Natural killer cell (primary cell): Measurements from ENCODE around the gene TICAM2. TPM values are rescaled to one million over a fixed set of nuclear protein-coding genes. Genes with fewer than 3 reads are reported as not detected.

Source experiments
- ATAC-seq, 3 donors: fragments of 150-1000 bp in 2 of 3; fragments of 200-7000 bp in 1 of 3; cut with Tn5 transposase; 1 replicate in 1 of 3; 2 replicates in 2 of 3; pipeline ENCODE4 v1.10.0; 2021; ENCODE audit warnings: mild to moderate bottlenecking in 2 of 3, moderate library complexity in 2 of 3
- DNase-seq, 2 donors: peaks; one replicate each; pipeline versions ENCODE4 v3.0.0 to v3.0.0-alpha.2; 2013 to 2021; ENCODE audit warnings: mixed read lengths in 1 of 2
- H3K27ac ChIP-seq: one replicate; pipeline ENCODE4 v1.5.1; 2013; ENCODE audit warnings: mild to moderate bottlenecking, low read length
- H3K27me3 ChIP-seq: one replicate; pipeline ENCODE4 v1.6.1; 2013; ENCODE audit warnings: low read length; ENCODE audit not compliant: control insufficient read depth, insufficient read depth
- H3K36me3 ChIP-seq: one replicate; pipeline ENCODE4 v1.6.1; 2013; ENCODE audit warnings: low read length; ENCODE audit not compliant: control insufficient read depth, insufficient read depth
- H3K4me1 ChIP-seq: one replicate; pipeline ENCODE4 v1.6.1; 2013; ENCODE audit warnings: low read length; ENCODE audit not compliant: control insufficient read depth, insufficient read depth
- H3K4me3 ChIP-seq: one replicate; pipeline ENCODE4 v1.5.1; 2013; ENCODE audit warnings: low read length
- H3K9me3 ChIP-seq: one replicate; pipeline ENCODE4 v1.6.1; 2013; ENCODE audit warnings: low read length; ENCODE audit not compliant: control insufficient read depth, insufficient read depth
- H3K27ac Mint-ChIP-seq, 2 donors: one replicate each; pipeline ENCODE4 v1.8.0; 2022; ENCODE audit warnings: mild to moderate bottlenecking in 2 of 2, mixed read lengths in 2 of 2, moderate library complexity in 1 of 2
- H3K27me3 Mint-ChIP-seq, 2 donors: one replicate each; pipeline ENCODE4 v1.8.0; 2022; ENCODE audit warnings: low read depth in 2 of 2, mixed read lengths in 2 of 2
- H3K36me3 Mint-ChIP-seq: one replicate; pipeline ENCODE4 v1.8.0; 2022; ENCODE audit warnings: mixed read lengths
- H3K4me1 Mint-ChIP-seq, 2 donors: one replicate each; pipeline ENCODE4 v1.8.0; 2022; ENCODE audit warnings: mixed read lengths in 2 of 2
- H3K4me3 Mint-ChIP-seq: one replicate; pipeline ENCODE4 v1.8.0; 2022; ENCODE audit warnings: mild to moderate bottlenecking, moderate library complexity, mixed read lengths
- H3K9me3 Mint-ChIP-seq, 2 donors: one replicate each; pipeline ENCODE4 v1.8.0; 2022; ENCODE audit warnings: mixed read lengths in 2 of 2
- CTCF ChIP-seq: fragments of 200-600 bp; IDR thresholded peaks from one replicate; pipeline ENCODE4 v1.8.0; 2022; ENCODE audit warnings: antibody characterized with exemption
- WGBS: methylation state at CpG from one replicate; pipeline ENCODE4 v1.1.7; 2013; ENCODE audit warnings: missing lambda C conversion rate; ENCODE audit not compliant: insufficient coverage; 5-methylcytosine and 5-hydroxymethylcytosine counted together
- intact Hi-C: fragments of 100-400 bp; cut with micrococcal nuclease; formaldehyde crosslinking; loops from one replicate; pipeline ENCODE4 v1.14.2; 2022
- total RNA-seq, 4 donors: library from RNA; stranded (reverse); fragments of 120-200 nt in 1 of 4; gene quantifications; one replicate each; pipeline versions ENCODE4 v1.2.3 to v1.2.4, GENCODE V29; 2013 to 2022

TICAM2 gene
- total RNA-seq, 3 donors from 2014 or later (not counting 1 experiment from before 2014, with no cell fraction given): 0.61 to 1.4 (median 1.3) TPM

GRCh38 chr5:115557667-115558387 lies 44.5 kb downstream of the TICAM2 start:
- Mint-ChIP-seq H3K9me3 (no peaks in the 10 kb centered on the region), H3K36me3 (no peaks in the 10 kb centered on the region), H3K27ac (no peak overlapping the region), H3K4me1 (no peaks in the 10 kb centered on the region), H3K27me3 (peaks cover 7 to 13% of the 10 kb centered on the region in 2 donors), H3K4me3 (no peak overlapping the region)
- H3K36me3 ChIP-seq: no peaks in the 10 kb centered on the region
- no peaks in the 10 kb centered on the region for H3K9me3 ChIP-seq
- no peak overlapping the region for H3K4me3 ChIP-seq
- WGBS: 60% methylated on average over 3 of the region's 3 CpGs
- DNase-seq: no peak
- no peak for TF ChIP-seq CTCF
- intact Hi-C loops: no loop called here
- H3K4me1 ChIP-seq: no peaks in the 10 kb centered on the region
- H3K27me3 ChIP-seq: no peaks in the 10 kb centered on the region
- no peak overlapping the region for H3K27ac ChIP-seq
- ATAC-seq: no peak

- DNase-seq (no peak), ATAC-seq (no peak)
- WGBS: 86% methylated on average over 2 of the region's 2 CpGs
- Histone ChIP-seq H3K9me3 (no peaks in the 10 kb centered on the region), H3K4me3 (no peak overlapping the region), H3K27me3 (no peaks in the 10 kb centered on the region), H3K4me1 (no peaks in the 10 kb centered on the region), H3K36me3 (no peaks in the 10 kb centered on the region), H3K27ac (no peak overlapping the region)
- Mint-ChIP-seq H3K27ac (no peak overlapping the region), H3K4me1 (peaks cover 0 to 5% of the 10 kb centered on the region in 2 donors), H3K4me3 (no peak overlapping the region), H3K36me3 (no peaks in the 10 kb centered on the region), H3K27me3 (peaks cover 17 to 26% of the 10 kb centered on the region in 2 donors), H3K9me3 (no peaks in the 10 kb centered on the region)
- no peak for TF ChIP-seq CTCF
- intact Hi-C loops: no loop called here
These were observed 46.0 kb downstream of the TICAM2 start for GRCh38 chr5:115556276-115556675.

GRCh38 chr5:115555084-115555633 lies 47.1 kb downstream of the TICAM2 start:
- no peak for ATAC-seq
- Histone ChIP-seq H3K4me3 (no peak overlapping the region), H3K4me1 (no peaks in the 10 kb centered on the region), H3K27me3 (no peaks in the 10 kb centered on the region), H3K36me3 (no peaks in the 10 kb centered on the region), H3K9me3 (no peaks in the 10 kb centered on the region), H3K27ac (no peak overlapping the region)
- intact Hi-C loops: no loop called here
- Mint-ChIP-seq H3K4me1 (peaks cover 0 to 5% of the 10 kb centered on the region in 2 donors), H3K27ac (no peak overlapping the region), H3K27me3 (peaks cover 17 to 20% of the 10 kb centered on the region in 2 donors), H3K4me3 (no peak overlapping the region), H3K9me3 (no peaks in the 10 kb centered on the region), H3K36me3 (no peaks in the 10 kb centered on the region)
- no peak for TF ChIP-seq CTCF
- DNase-seq: no peak
- WGBS: 97% methylated on average over 4 of the region's 4 CpGs
